ENCODE data around the gene LPAR5. TPM values are rescaled to one million over a fixed set of nuclear protein-coding genes. Genes with fewer than 3 reads are reported as not detected.

The LPAR5 gene
- total RNA-seq, 2 experiments from 2014 or later = 3.5 TPM

DNA sequence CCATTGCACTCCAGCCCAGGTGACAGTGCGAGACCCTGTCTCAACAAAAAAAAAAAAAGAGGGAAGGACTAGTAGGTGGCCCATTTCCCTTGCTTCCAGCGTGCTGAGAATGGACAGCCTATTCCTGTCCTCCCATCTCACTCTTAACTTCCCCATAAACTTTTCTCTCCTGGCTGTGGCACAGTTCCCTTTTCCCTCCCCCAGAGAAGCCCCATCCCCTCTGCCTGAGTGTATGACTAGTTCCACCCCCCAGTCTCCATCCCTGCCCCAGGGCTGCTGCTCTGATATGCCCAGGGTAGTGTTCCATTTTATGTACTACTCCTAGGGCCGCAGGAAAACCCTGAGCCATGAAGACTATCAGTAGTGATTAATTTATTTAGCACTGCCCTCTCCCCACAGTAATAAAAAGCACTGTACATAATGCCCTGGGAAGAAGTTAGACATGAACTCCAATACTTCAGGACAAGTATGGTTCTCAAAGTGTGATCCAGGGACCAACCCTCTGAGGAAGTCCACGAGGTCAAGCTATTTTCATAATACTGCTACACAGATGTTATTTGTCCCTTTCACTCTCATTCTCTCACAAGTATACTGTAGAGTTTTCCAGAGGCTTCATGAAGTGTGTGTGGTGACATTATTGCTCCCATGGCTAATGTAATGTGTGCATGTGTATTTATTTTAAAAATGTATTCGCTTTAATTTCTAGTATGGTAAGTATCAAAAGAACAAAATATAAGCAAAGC is 17.1 kb downstream of the LPAR5 start:
- Mint-ChIP-seq H3K27me3 (no peaks in the 10 kb centered on the region), H3K4me3 (no peak overlapping the region), H3K9me3 (ENCODE audit: low read depth) (no peaks in the 10 kb centered on the region), H3K4me1 (peaks cover 13% of the 10 kb centered on the region), H3K27ac (no peak overlapping the region), H3K36me3 (ENCODE audit: low read depth) (peaks cover 6% of the 10 kb centered on the region)
- ATAC-seq = no peak
- POLR2A ChIA-PET = no interaction called here
- no peak for DNase-seq
- CTCF ChIA-PET = interaction anchor here (0.7 to 5.5 kb wide), 13 partner anchors 9 to 182 kb away, joined by 3 to 41 read pairs (median 5); partner anchors contain the start of gene ZNF384
- intact Hi-C loops (cut with DNase I, micrococcal nuclease) = loop anchor here in 1 of 2 experiments (5.0 kb wide), 1 partner anchor 159 kb away; no protein-coding TSS in a partner anchor

DNA sequence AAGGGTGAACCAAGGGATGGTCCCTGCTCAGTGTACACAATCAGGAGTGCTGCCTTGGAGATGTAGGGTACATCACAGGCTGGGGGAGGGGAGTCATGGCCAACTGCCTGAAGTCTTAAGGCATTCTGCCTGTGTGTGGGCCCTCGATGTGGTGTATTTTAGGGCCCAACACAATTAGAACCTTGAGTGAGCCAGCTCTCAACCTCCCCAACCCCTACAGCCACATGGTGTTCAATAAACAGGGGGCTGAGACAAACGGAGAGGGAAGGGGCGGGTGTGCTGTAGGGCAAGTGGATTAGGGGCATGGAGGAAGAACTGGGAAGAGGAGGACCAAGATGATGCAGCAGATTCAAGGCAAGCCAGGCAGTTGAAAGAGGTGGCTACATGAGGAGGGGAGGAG is 20.0 kb downstream of the LPAR5 start:
- Mint-ChIP-seq H3K9me3 (ENCODE audit: low read depth) (no peaks in the 10 kb centered on the region), H3K27me3 (no peaks in the 10 kb centered on the region), H3K27ac (peak overlapping the region; percentile 1), H3K4me3 (no peak overlapping the region), H3K4me1 (peaks cover 38% of the 10 kb centered on the region), H3K36me3 (ENCODE audit: low read depth) (peaks cover 3% of the 10 kb centered on the region)
- CTCF ChIA-PET = interaction anchor here (0.5 to 1.3 kb wide), 7 partner anchors 12 to 358 kb away, joined by 3 to 4 read pairs (median 3); partner anchors contain the start of gene ZNF384
- POLR2A ChIA-PET = interaction anchor here (0.6 to 0.8 kb wide), 2 partner anchors 37 to 163 kb away, joined by 4 to 5 read pairs; no protein-coding TSS in a partner anchor
- ATAC-seq = no peak
- intact Hi-C loops (cut with DNase I, micrococcal nuclease) = loop anchor here (2.0 to 5.0 kb wide), 3 partner anchors 15 to 161 kb away; partner anchors contain the start of gene ING4 (in 2 of the 2)
- no peak for DNase-seq

DNA sequence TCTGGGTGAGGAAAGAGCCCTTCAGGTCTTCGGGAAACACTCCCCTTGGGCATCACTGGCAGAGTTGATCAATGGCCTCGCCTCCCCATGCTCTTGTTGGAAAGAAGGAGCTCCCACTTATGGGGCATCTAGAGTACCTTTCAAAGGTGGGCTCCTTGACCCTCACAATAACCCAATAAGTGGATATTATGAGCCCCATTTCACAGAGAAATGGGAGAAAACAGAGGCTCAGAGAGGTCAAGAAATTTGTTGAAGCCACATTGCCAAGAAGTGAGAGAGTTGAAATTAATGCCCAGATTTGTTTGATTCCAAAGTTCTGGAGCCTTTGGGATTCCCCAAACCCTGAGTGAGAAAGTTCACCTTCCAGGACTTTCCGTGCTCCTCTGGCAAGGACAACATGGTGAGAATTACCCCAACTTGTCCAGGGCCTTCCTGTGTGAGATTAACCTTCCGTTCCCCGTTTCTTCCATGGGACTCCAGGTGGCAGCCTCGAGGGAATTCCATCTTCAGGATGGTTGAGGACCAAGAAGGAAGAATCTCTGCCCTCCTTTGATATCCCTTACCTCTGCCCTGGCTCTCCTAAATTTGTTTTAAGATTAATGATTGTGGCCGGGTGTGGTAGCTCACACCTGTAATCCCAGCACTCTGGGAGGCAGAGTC is 21.1 kb downstream of the LPAR5 start:
- Mint-ChIP-seq H3K36me3 (ENCODE audit: low read depth) (no peaks in the 10 kb centered on the region), H3K27ac (peak overlapping the region; percentile 10), H3K9me3 (ENCODE audit: low read depth) (no peaks in the 10 kb centered on the region), H3K27me3 (no peaks in the 10 kb centered on the region), H3K4me1 (peaks cover 41% of the 10 kb centered on the region), H3K4me3 (no peak overlapping the region)
- DNase-seq (no peak), ATAC-seq (no peak)
- intact Hi-C loops (cut with DNase I, micrococcal nuclease) = loop anchor here in 1 of 2 experiments (5.0 kb wide), 1 partner anchor 163 kb away; no protein-coding TSS in a partner anchor
- CTCF ChIA-PET = interaction anchor here (1.0 to 1.2 kb wide), 5 partner anchors 14 to 210 kb away, joined by 3 to 4 read pairs (median 3); partner anchors contain the start of gene ZNF384
- POLR2A ChIA-PET = no interaction called here

DNA sequence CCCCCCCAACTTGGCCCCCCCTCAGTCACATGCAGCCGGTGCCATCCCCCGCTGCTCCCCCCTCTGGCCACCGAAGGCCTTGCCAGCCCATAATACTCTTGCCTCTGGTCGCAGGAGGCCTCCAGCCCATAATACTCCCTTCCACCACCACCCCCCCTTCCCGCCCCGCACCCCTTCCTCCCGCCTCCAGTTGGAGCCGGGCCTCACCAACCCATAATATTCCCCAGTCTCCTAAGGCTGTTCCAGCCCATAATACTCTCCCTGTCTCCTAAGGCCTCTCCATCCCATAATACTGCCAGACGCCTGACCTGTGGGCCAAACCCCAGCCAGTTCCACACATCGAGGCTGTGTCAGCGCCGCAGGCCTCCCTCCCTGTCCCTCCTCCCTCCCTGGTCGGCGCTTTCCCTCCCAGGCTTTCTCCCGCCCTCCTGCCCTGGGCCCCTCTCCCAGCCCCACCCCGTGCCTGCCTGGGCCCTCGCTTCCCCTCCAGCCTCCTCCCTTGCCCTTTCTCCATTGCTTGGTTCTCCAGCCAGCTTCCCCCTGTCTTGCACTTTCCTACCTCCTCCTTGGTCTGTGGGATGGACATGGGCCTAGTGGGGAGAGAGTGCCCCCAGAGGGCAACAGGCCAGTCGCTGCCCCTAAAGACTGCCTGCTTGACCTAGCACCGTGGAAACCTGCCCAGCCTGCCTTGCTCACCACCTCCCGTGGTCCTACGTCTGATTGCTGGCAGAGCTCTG is 21.8 kb downstream of the LPAR5 start:
- H3K36me3 Mint-ChIP-seq (ENCODE audit: low read depth) = no peaks in the 10 kb centered on the region
- POLR2A ChIA-PET = interaction anchor here (0.6 kb wide), 1 partner anchor 266 kb away, joined by 3 read pairs; no protein-coding TSS in a partner anchor
- no peaks in the 10 kb centered on the region for H3K9me3 Mint-ChIP-seq (ENCODE audit: low read depth)
- peak; percentile 30 for ATAC-seq
- CTCF ChIA-PET = interaction anchor here (0.6 to 1.2 kb wide), 4 partner anchors 66 to 277 kb away, joined by 3 to 4 read pairs (median 3); no protein-coding TSS in a partner anchor
- H3K27ac Mint-ChIP-seq = peak overlapping the region; percentile 10
- intact Hi-C loops (cut with DNase I, micrococcal nuclease) = no loop called here
- peak; percentile 51 for DNase-seq
- H3K27me3 Mint-ChIP-seq = no peaks in the 10 kb centered on the region
- H3K4me3 Mint-ChIP-seq = no peak overlapping the region
- peaks cover 41% of the 10 kb centered on the region for H3K4me1 Mint-ChIP-seq

DNA sequence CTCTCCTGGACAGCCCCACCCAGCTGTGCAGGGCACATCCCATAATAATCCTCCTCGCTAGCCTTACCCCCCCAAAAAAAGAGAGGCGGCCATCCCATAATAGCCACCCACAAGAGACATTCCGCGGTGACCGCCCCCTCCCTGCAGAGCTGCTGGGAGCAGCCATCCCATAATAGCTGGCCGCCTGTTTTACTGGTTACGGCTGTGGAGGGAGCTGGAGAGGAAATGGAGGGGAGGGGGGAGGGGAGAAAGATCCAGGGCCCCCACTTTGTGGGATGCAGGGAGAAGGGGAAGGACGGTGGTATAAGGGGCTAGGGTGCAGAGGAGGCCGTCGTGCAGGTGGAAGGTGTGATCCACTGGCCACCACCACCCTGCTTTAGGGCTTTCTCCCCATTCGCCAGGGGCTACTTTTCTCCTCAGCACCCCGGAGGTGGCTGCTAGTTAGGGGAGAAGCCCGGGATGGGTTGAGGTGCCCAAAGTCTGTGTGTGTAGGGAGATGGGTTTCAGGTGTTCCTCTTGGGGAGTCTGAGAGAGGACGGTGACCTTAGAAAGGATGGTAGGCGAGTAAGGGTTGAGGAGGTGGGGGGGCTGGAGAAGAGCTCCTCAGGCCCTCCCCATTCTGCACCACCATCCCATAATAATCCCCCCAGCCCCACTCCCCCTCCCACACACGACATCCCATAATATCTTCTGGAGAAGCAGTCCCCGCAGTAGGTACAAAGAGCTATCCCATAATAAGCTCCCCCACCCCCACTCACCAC is 22.6 kb downstream of the LPAR5 start:
- peak; percentile 8 for ATAC-seq
- DNase-seq = peak; percentile 31
- Mint-ChIP-seq H3K4me3 (no peak overlapping the region), H3K27ac (no peak overlapping the region), H3K27me3 (no peaks in the 10 kb centered on the region), H3K36me3 (ENCODE audit: low read depth) (no peaks in the 10 kb centered on the region), H3K4me1 (peaks cover 41% of the 10 kb centered on the region), H3K9me3 (ENCODE audit: low read depth) (no peaks in the 10 kb centered on the region)
- intact Hi-C loops (cut with DNase I, micrococcal nuclease) = no loop called here
- ChIA-PET POLR2A (interaction anchor here (0.6 to 1.1 kb wide), 3 partner anchors 53 to 267 kb away, joined by 3 to 8 read pairs (median 4); partner anchors contain the start of gene GAPDH), CTCF (interaction anchor here (0.6 to 1.4 kb wide), 8 partner anchors 18 to 278 kb away, joined by 3 to 5 read pairs (median 3); no protein-coding TSS in a partner anchor)

DNA sequence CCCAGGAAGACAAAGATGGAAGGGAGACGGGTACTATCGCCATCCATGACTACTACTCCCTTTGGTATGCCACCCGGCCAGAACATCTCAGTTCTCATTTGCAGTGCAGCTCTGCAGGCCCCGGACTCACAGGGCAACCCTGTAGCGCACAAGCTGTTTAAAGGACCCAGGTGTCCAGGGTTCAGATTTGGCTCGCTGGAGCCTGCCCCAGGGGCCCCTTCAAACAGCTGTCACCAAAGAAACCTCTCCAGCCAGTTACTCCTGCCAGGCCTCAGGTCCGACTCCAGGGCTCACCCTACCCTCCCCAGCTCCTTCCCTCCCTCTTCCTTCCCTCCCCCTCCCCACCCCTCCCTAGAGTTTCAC is 23.1 kb downstream of the LPAR5 start:
- Mint-ChIP-seq H3K27me3 (no peaks in the 10 kb centered on the region), H3K4me1 (peaks cover 39% of the 10 kb centered on the region), H3K9me3 (ENCODE audit: low read depth) (no peaks in the 10 kb centered on the region), H3K36me3 (ENCODE audit: low read depth) (no peaks in the 10 kb centered on the region), H3K27ac (peak overlapping the region; percentile 45), H3K4me3 (no peak overlapping the region)
- ATAC-seq = no peak
- POLR2A ChIA-PET = interaction anchor here (0.6 to 1.1 kb wide), 2 partner anchors 54 to 78 kb away, joined by 4 to 8 read pairs; partner anchors contain the start of gene GAPDH
- DNase-seq = no peak
- CTCF ChIA-PET = interaction anchor here (0.6 to 1.4 kb wide), 4 partner anchors 19 to 56 kb away, joined by 3 to 5 read pairs (median 4); no protein-coding TSS in a partner anchor
- intact Hi-C loops (cut with DNase I, micrococcal nuclease) = no loop called here

DNA sequence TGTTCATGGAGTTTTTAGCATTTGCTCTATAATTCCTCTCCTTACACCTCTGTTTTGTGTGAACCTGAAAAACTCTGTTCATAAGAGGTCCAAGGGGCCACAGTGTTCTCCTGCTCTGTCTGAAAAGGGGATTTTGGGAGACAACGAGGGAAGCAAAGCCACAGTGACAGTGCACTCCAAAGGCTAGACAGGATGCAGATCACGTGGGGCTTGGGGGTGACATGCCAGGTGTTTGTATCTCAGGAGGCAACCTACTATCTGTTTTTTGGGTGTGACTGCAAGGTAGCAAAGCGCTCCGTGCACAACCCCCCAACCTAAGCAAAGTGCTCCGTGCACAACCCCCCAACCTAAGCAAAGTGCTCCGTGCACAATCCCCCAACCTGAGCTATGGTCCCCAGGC is 23.5 kb downstream of the LPAR5 start:
- peak overlapping the region; percentile 45 for H3K27ac Mint-ChIP-seq
- H3K36me3 Mint-ChIP-seq (ENCODE audit: low read depth) = no peaks in the 10 kb centered on the region
- intact Hi-C loops (cut with DNase I, micrococcal nuclease) = no loop called here
- peaks cover 39% of the 10 kb centered on the region for H3K4me1 Mint-ChIP-seq
- CTCF ChIA-PET = interaction anchor here (1.2 to 1.4 kb wide), 2 partner anchors 21 to 49 kb away, joined by 5 read pairs; no protein-coding TSS in a partner anchor
- DNase-seq = peak; percentile 47
- no peak overlapping the region for H3K4me3 Mint-ChIP-seq
- POLR2A ChIA-PET = interaction anchor here (1.1 kb wide), 1 partner anchor 78 kb away, joined by 4 read pairs; the partner anchor contains the start of gene GAPDH
- no peak for ATAC-seq
- no peaks in the 10 kb centered on the region for H3K9me3 Mint-ChIP-seq (ENCODE audit: low read depth)
- H3K27me3 Mint-ChIP-seq = no peaks in the 10 kb centered on the region

DNA sequence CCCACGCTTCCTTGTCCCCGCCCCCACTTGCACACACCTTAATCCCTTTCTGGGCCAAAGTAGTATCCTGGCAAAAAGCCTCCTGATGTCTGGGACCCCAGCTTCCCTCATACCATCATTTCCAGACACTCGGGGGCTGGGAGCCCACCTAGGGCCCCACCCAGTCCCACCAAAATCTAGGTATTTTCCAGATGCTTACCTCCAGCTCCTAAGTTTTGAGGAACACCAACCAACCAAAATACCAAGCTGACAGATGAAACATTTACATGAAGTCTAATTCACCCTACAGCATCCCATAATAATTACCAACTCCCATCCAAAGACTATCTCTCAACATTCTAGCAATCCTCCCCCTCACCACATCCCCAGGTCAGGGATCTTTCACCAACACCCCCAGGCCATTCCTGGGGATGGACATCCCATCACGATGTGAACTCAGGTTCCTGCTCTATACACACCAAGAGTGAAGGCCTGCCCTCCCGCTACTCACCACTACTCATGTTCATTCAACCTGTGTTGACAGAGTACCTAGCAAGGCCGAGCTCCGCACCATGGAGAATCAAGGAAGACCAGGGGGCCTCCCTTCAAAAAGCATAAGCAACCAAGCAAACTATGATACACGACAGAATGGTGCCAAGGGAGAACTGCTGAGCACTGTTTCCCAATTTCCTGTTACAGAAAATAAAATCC is 27.0 kb downstream of the LPAR5 start:
- POLR2A ChIA-PET = no interaction called here
- CTCF ChIA-PET = interaction anchor here (0.6 to 1.5 kb wide), 6 partner anchors 48 to 216 kb away, joined by 3 to 4 read pairs (median 3); partner anchors contain the start of gene COPS7A
- H3K4me1 Mint-ChIP-seq = peaks cover 49% of the 10 kb centered on the region
- intact Hi-C loops (cut with DNase I, micrococcal nuclease) = loop anchor here (5.0 kb wide), 6 partner anchors 79 to 409 kb away; partner anchors contain the start of genes C12orf57 (in 1 of the 2), CD4 (in 1 of the 2), LPCAT3 (in 1 of the 2) and P3H3 (in 1 of the 2)
- no peak overlapping the region for H3K27ac Mint-ChIP-seq
- peaks cover 21% of the 10 kb centered on the region for H3K36me3 Mint-ChIP-seq (ENCODE audit: low read depth)
- no peaks in the 10 kb centered on the region for H3K9me3 Mint-ChIP-seq (ENCODE audit: low read depth)
- DNase-seq = peak; percentile 60
- no peak overlapping the region for H3K4me3 Mint-ChIP-seq
- no peak for ATAC-seq
- no peaks in the 10 kb centered on the region for H3K27me3 Mint-ChIP-seq

DNA sequence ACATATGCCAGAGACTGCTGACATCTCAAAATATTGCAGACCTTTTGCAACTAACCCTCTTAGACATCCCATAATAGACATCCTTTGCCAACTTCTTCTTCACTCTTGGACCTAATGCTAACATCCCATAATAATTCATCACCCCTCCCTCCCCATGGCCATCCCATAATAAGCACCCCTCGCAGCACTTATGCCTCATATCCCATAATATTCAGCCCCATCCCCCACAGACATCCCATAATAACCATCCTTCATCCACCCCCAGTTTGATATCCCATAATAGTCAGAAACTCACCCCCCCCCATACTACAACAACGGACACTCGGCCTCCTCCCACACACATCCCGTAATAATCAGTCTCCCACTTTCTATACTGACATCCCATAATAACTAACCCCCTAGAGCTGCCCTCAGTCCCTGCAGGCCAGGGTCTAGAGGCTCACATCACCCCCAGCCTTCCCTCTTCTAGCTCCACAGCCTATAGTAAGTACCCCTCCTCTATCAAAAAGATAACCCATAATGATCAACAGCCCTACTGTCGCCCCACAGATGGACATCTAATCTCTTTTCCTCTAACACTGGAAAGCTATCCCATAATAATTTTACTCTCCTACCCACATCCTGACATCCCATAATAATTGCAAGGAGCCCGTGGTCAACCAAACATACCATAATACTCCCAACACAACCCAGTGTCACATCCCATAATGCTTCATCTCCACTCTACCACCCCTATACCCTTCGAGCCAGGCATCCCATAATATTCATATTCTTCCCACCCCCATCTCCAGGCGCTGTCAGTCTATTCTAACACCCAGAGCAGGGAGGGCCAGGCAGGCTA is 27.8 kb downstream of the LPAR5 start:
- ATAC-seq = peak; percentile 60
- ChIA-PET CTCF (interaction anchor here (0.6 to 1.5 kb wide), 7 partner anchors 8 to 217 kb away, joined by 3 to 4 read pairs (median 3); partner anchors contain the start of gene COPS7A), POLR2A (no interaction called here)
- intact Hi-C loops (cut with DNase I, micrococcal nuclease) = loop anchor here (1.0 to 5.0 kb wide), 17 partner anchors 33 to 409 kb away; partner anchors contain the start of genes CD4 (in 2 of the 2), ZNF384 (in 2 of the 2), C12orf57 (in 1 of the 2) and COPS7A (in 1 of the 2)
- no peaks in the 10 kb centered on the region for H3K9me3 Mint-ChIP-seq (ENCODE audit: low read depth)
- H3K4me3 Mint-ChIP-seq = no peak overlapping the region
- no peaks in the 10 kb centered on the region for H3K27me3 Mint-ChIP-seq
- no peak overlapping the region for H3K27ac Mint-ChIP-seq
- peak; percentile 84 for DNase-seq
- H3K4me1 Mint-ChIP-seq = peaks cover 52% of the 10 kb centered on the region
- H3K36me3 Mint-ChIP-seq (ENCODE audit: low read depth) = peaks cover 28% of the 10 kb centered on the region
